Esophagus muscularis mucosa (tissue), 3 donors: ENCODE results near the gene TSPAN2.

Experiments
- CTCF ChIP-seq, 3 experiments: fragments of 200-600 bp in 2 of 3; fragments of 450-650 bp in 1 of 3; sonication (generic) in 2 of 3; IDR thresholded peaks; one replicate each; pipeline ENCODE4 v1.5.1; 2017 to 2019; ENCODE audit warnings: antibody characterized with exemption in 3 of 3, mild to moderate bottlenecking in 2 of 3, moderate library complexity in 1 of 3
- POLR2A ChIP-seq: fragments of 450-650 bp; IDR thresholded peaks from one replicate; pipeline ENCODE4 v1.6.1; 2017; ENCODE audit warnings: antibody characterized with exemption, moderate library complexity, mild to moderate bottlenecking, low read depth
- POLR2AphosphoS5 ChIP-seq, 2 donors: sonication (generic); formaldehyde crosslinking; IDR thresholded peaks; one replicate each; pipeline ENCODE4 v1.6.1; 2017; ENCODE audit warnings: antibody characterized with exemption in 2 of 2

- TF ChIP-seq CTCF (IDR thresholded peaks at IDR 0.05): no peak
- TF ChIP-seq POLR2A: no peak
- TF ChIP-seq POLR2AphosphoS5 (IDR thresholded peaks at IDR 0.05): no peak
Observed at GRCh38 chr1:115013792-115014191, 75.5 kb downstream of the TSPAN2 start.
